ENCODE measurements around the gene CCSAP.
"Not testable (repeated sequence)": the region's sequence is repeated elsewhere in the genome, so short reads cannot be mapped to it uniquely, and the experiment has no call there.

The CCSAP gene

GRCh38 chr1:229378586-229379367 lies 35.9 kb upstream of the CCSAP start:
- H3K4me1 ChIP-seq (ENCODE audit: control insufficient read depth in 1 of 2, insufficient read depth in 1 of 2, low read depth in 1 of 2, low read length in 1 of 2): no peaks in the 10 kb centered on the region
- no peak overlapping the region for H3K27ac ChIP-seq
- TF ChIP-seq CTCF (IDR thresholded peaks at IDR 0.05): no peak
- peaks cover 34% of the 10 kb centered on the region for H3K27me3 ChIP-seq
- no peak overlapping the region for H3K4me3 ChIP-seq (ENCODE audit: low read depth in 1 of 2, low read length in 1 of 2)
- no peaks in the 10 kb centered on the region for H3K36me3 ChIP-seq
- no peaks in the 10 kb centered on the region for H3K9me3 ChIP-seq

DNA sequence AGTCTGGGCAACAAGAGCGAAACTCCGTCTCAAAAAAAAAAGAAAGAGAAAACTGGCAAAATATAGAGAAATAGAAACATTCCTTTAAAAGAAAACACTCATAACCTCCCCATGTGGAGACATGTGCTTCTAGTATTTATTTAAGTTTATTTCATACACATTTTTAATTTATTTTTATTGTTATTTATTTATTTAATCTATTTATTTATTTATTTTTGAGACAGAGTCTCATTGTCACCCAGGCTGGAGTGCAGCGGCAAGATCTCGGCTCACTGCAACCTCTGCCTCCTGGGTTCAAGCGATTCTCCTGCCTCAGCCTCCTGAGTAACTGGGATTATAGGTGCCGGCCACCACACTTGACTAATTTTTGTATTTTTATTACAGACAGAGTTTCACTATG lies 35.2 kb upstream of the CCSAP start:
- H3K4me1 ChIP-seq (ENCODE audit: control insufficient read depth in 1 of 2, insufficient read depth in 1 of 2, low read depth in 1 of 2, low read length in 1 of 2); H3K9me3 ChIP-seq; H3K27ac ChIP-seq; H3K4me3 ChIP-seq (ENCODE audit: low read depth in 1 of 2, low read length in 1 of 2); H3K36me3 ChIP-seq: not testable (repeated sequence)
- peaks cover 34% of the 10 kb centered on the region for H3K27me3 ChIP-seq

- TF ChIP-seq CTCF (IDR thresholded peaks at IDR 0.05): no peak
- H3K9me3 ChIP-seq: no peaks in the 10 kb centered on the region
- no peaks in the 10 kb centered on the region for H3K4me1 ChIP-seq (ENCODE audit: control insufficient read depth in 1 of 2, insufficient read depth in 1 of 2, low read depth in 1 of 2, low read length in 1 of 2)
- no peaks in the 10 kb centered on the region for H3K36me3 ChIP-seq
- no peak overlapping the region for H3K4me3 ChIP-seq (ENCODE audit: low read depth in 1 of 2, low read length in 1 of 2)
- H3K27ac ChIP-seq: no peak overlapping the region
- H3K27me3 ChIP-seq: peaks cover 36% of the 10 kb centered on the region
Observed at GRCh38 chr1:229377429-229377828, 34.6 kb upstream of the CCSAP start.

- Histone ChIP-seq H3K4me1 (ENCODE audit: control insufficient read depth in 1 of 2, insufficient read depth in 1 of 2, low read depth in 1 of 2, low read length in 1 of 2) (no peaks in the 10 kb centered on the region), H3K4me3 (ENCODE audit: low read depth in 1 of 2, low read length in 1 of 2) (no peak overlapping the region), H3K36me3 (no peaks in the 10 kb centered on the region), H3K27me3 (peaks cover 45% of the 10 kb centered on the region), H3K27ac (no peak overlapping the region), H3K9me3 (no peaks in the 10 kb centered on the region)
- no peak for TF ChIP-seq CTCF (IDR thresholded peaks at IDR 0.05)
Observed at GRCh38 chr1:229376521-229376920, 33.7 kb upstream of the CCSAP start.

DNA sequence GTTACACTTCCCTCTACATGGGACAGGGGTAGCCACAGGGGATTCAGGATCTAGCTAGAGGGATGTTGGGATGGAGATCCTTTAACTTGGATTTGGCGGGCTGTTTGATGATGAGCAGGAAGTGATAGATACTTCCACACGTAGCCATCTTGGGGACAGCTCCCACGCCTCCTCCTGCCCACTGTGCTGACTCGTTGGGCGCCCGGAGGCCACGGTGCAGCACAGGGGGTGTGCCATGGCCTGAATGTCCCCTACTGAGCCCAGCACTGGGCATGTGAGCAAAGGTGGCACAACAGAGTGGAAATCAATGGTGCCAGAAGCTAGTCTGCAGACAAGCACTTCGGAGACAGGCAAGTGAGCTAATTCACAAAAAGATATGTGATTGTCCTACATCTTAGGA lies 31.6 kb upstream of the CCSAP start:
- no peaks in the 10 kb centered on the region for H3K4me1 ChIP-seq (ENCODE audit: control insufficient read depth in 1 of 2, insufficient read depth in 1 of 2, low read depth in 1 of 2, low read length in 1 of 2)
- H3K27me3 ChIP-seq: peaks cover 48% of the 10 kb centered on the region
- H3K9me3 ChIP-seq: no peaks in the 10 kb centered on the region
- H3K4me3 ChIP-seq (ENCODE audit: low read depth in 1 of 2, low read length in 1 of 2): no peak overlapping the region
- H3K27ac ChIP-seq: no peak overlapping the region
- H3K36me3 ChIP-seq: no peaks in the 10 kb centered on the region
- TF ChIP-seq CTCF (IDR thresholded peaks at IDR 0.05): no peak

DNA sequence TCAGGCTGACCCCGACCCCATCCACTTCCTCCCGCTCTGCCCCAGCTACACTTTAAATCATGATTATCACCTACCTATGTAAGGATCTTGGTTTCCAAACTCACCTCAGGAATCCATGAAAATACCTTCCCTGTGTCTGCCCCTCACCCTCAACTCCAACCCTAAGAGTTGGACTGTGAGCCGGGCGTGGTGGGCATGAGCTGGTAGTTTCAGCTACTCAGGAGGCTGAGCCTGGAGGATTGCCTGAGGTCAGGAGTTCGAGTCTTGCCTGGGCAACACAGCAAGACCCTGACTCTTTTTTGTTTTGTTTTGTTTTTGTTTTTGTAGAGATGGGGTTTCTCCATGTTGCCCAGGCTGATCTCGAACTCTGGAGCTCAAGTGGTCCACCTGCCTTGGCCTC lies 30.5 kb upstream of the CCSAP start:
- H3K9me3 ChIP-seq: no peaks in the 10 kb centered on the region
- H3K27me3 ChIP-seq: peaks cover 51% of the 10 kb centered on the region
- TF ChIP-seq CTCF (IDR thresholded peaks at IDR 0.05): no peak
- H3K4me1 ChIP-seq (ENCODE audit: control insufficient read depth in 1 of 2, insufficient read depth in 1 of 2, low read depth in 1 of 2, low read length in 1 of 2): no peaks in the 10 kb centered on the region
- H3K36me3 ChIP-seq: no peaks in the 10 kb centered on the region
- H3K4me3 ChIP-seq (ENCODE audit: low read depth in 1 of 2, low read length in 1 of 2): no peak overlapping the region
- H3K27ac ChIP-seq: no peak overlapping the region
